Measurements from ENCODE around the gene XDH. TPM values are rescaled to one million over a fixed set of nuclear protein-coding genes. Genes with fewer than 3 reads are reported as not detected.

The XDH gene
- total RNA-seq, 1 donor from 2014 or later: 0.05 TPM

DNA sequence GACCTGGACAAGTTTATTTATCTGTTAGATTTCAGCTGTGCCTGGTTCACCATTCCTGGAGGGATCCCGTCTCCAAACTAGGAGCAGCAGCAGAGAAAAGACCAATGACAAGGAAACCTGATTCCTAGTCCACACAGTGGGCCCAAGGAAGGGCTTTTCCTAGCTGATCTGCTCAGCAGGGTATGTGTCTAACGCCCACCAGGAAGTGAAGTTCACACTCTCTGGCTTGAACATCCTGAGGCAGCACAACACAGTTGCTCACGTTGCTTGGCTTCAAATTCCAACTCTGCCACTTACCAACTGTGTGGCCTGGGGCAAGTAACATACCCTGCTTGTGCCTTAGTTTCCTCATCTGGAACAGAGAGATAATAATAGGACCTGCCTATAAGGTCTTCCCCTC is 42.9 kb downstream of the XDH start:
- no peak for DNase-seq
- TF ChIP-seq, protein P1, sequence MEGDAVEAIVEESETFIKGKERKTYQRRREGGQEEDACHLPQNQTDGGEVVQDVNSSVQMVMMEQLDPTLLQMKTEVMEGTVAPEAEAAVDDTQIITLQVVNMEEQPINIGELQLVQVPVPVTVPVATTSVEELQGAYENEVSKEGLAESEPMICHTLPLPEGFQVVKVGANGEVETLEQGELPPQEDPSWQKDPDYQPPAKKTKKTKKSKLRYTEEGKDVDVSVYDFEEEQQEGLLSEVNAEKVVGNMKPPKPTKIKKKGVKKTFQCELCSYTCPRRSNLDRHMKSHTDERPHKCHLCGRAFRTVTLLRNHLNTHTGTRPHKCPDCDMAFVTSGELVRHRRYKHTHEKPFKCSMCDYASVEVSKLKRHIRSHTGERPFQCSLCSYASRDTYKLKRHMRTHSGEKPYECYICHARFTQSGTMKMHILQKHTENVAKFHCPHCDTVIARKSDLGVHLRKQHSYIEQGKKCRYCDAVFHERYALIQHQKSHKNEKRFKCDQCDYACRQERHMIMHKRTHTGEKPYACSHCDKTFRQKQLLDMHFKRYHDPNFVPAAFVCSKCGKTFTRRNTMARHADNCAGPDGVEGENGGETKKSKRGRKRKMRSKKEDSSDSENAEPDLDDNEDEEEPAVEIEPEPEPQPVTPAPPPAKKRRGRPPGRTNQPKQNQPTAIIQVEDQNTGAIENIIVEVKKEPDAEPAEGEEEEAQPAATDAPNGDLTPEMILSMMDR (IDR thresholded peaks at IDR 0.05; ENCODE audit: borderline replicate concordance): no peak
- H3K36me3 ChIP-seq: no peaks in the 10 kb centered on the region
- no peak overlapping the region for H3K27ac ChIP-seq (replicated peaks)
- H3K4me3 ChIP-seq: no peak overlapping the region
- H3K9me3 ChIP-seq (replicated peaks): no peaks in the 10 kb centered on the region
- H3K4me1 ChIP-seq: no peaks in the 10 kb centered on the region
- H3K27me3 ChIP-seq (ENCODE audit: low read depth): no peaks in the 10 kb centered on the region
- intact Hi-C loops (cut with micrococcal nuclease): no loop called here

DNA sequence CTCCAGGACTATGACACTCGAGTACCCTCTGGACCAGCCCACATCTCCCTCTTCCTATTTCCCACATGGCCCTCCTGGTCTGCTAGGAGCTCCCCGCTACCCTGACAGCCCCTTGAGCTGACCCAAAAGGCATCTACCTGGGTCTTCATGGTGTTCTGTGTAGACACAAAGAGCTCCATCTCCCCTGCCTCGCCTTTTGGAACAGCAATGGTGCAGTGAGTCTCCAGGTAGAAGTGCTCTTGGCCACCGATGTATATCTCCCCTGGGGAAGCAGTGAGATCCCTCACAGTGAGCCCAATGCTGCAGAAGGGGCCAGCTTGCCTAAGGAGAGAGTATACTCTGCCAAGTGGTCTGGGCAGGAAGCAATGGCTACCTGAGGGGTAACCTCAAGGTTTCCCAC is 47.8 kb downstream of the XDH start:
- Histone ChIP-seq H3K27ac (replicated peaks) (no peak overlapping the region), H3K4me3 (no peak overlapping the region), H3K9me3 (replicated peaks) (no peaks in the 10 kb centered on the region), H3K27me3 (ENCODE audit: low read depth) (no peaks in the 10 kb centered on the region), H3K36me3 (no peaks in the 10 kb centered on the region), H3K4me1 (no peaks in the 10 kb centered on the region)
- intact Hi-C loops (cut with micrococcal nuclease): no loop called here
- TF ChIP-seq, protein P1 (IDR thresholded peaks at IDR 0.05; ENCODE audit: borderline replicate concordance): no peak
- no peak for DNase-seq

DNA sequence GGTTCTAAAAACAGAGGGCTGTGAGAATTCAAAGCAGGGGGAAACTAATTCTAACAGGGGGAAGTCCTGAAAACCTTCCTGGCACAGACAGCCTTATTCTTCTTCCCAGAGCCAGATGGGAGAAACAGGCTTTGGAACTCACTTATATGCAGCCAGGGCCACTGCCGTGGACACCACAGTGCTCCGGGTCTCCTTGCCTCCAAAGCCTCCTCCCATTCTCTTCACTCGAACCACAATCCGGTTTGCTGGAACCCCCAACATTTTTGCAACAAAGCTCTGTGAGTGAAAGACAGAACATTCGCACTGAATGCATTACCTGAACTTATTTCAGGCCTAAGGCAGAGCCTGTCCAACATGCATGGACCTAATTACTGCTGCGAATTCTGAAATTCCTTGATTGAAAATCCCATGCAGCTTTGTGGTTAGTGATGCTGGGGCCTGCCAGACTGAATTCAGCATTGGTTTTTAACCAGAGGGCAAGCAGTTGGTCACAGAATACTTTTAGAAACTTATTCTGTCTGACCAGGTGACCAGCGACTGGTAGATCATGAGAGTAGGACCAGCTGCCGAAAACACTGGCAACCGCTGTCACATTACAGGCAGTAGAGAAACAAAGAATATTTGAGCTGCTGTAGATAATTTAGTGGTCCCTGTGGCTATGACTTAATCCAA is 48.6 kb downstream of the XDH start:
- no peak overlapping the region for H3K4me3 ChIP-seq
- DNase-seq: no peak
- H3K4me1 ChIP-seq: no peaks in the 10 kb centered on the region
- TF ChIP-seq, protein P1 (IDR thresholded peaks at IDR 0.05; ENCODE audit: borderline replicate concordance): no peak
- no peaks in the 10 kb centered on the region for H3K9me3 ChIP-seq (replicated peaks)
- intact Hi-C loops (cut with micrococcal nuclease): no loop called here
- no peak overlapping the region for H3K27ac ChIP-seq (replicated peaks)
- no peaks in the 10 kb centered on the region for H3K27me3 ChIP-seq (ENCODE audit: low read depth)
- no peaks in the 10 kb centered on the region for H3K36me3 ChIP-seq

DNA sequence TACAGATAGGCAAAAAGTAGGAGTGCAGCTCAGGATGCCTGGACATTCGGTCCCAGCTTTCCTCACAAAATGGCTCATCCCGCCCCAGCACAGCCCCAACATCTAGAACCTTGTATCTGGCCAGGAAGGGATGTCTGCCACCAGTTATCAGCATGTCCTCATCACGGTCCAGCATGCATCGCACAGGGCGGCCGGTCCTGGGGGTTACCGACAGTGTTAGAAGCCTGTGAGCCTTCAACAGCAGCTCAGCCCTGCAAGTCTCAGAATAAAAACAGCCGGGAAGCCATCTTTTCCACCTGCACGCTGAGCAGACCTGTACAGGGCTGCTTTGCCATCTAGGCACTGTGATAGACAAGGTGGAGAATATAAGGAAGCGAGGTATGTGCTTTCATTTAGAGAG is 49.2 kb downstream of the XDH start:
- Histone ChIP-seq H3K27ac (replicated peaks) (no peak overlapping the region), H3K27me3 (ENCODE audit: low read depth) (no peaks in the 10 kb centered on the region), H3K36me3 (no peaks in the 10 kb centered on the region), H3K4me1 (no peaks in the 10 kb centered on the region), H3K4me3 (no peak overlapping the region), H3K9me3 (replicated peaks) (no peaks in the 10 kb centered on the region)
- TF ChIP-seq, protein P1 (IDR thresholded peaks at IDR 0.05; ENCODE audit: borderline replicate concordance): no peak
- intact Hi-C loops (cut with micrococcal nuclease): no loop called here
- DNase-seq: no peak

DNA sequence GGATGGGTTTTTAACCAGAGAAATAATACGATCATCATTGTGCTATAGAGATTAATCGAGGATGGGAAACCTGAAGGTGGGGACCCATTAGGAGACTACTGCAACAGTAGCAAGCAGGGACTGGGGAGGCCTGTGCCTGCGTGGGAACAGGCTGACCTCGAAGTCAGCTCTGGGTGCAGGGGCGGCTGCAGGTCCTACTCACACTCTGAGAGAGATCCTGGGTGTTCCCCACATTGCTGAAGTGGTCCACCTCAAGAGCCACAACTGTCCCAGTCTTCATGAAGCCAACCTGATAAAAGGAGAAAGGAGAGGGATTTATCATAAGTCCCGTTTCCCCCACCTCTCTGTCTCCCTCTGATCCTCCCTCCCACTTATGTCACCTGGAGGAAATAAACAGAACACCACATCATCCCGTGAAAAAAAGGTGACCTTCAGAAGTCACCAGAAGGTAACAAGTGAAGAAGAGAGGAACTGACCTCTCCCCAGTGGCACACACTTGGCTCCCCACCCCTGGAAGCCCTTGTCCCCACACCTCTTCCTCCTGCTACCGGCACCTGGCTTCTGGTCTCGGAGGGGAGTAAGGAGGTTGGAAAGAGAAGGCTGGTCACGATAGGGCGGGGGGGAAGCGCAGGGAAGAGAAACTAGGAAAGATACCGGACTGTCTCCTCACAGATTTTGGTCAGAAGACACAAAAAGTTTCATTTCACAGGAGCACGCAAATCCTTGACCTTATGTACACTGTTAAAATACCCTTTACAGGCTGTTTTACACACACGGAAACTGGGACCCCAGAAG is 50.4 kb downstream of the XDH start:
- Histone ChIP-seq H3K27me3 (ENCODE audit: low read depth) (no peaks in the 10 kb centered on the region), H3K36me3 (no peaks in the 10 kb centered on the region), H3K9me3 (replicated peaks) (no peaks in the 10 kb centered on the region), H3K4me1 (no peaks in the 10 kb centered on the region), H3K27ac (replicated peaks) (no peak overlapping the region), H3K4me3 (no peak overlapping the region)
- DNase-seq: no peak
- TF ChIP-seq, protein P1 (IDR thresholded peaks at IDR 0.05; ENCODE audit: borderline replicate concordance): no peak
- intact Hi-C loops (cut with micrococcal nuclease): no loop called here
